ENCODE data around the gene CREB3L2. TPM values are rescaled to one million over a fixed set of nuclear protein-coding genes. Genes with fewer than 3 reads are reported as not detected.

The CREB3L2 gene
- total RNA-seq, 4 donors from 2014 or later: 7.9 to 19.1 (median 11.7) TPM

GRCh38 chr7:137953665-137954470 is 48.0 kb downstream of the CREB3L2 start:
- TF ChIP-seq CTCF (IDR thresholded peaks at IDR 0.05) (no peak), POLR2A (IDR thresholded peaks at IDR 0.05) (no peak)
- intact Hi-C loops (cut with DNase I; ENCODE audit: low total_unique reads): no loop called here
- DNase-seq (ENCODE audit: low spot score in 2 of 2): no peak
- H3K4me3 ChIP-seq (ENCODE audit: low read depth, poor library complexity, severe bottlenecking): no peak overlapping the region
- 44 to 49% methylated on average over 6 of the region's 6 CpGs for WGBS, 2 donors

DNA sequence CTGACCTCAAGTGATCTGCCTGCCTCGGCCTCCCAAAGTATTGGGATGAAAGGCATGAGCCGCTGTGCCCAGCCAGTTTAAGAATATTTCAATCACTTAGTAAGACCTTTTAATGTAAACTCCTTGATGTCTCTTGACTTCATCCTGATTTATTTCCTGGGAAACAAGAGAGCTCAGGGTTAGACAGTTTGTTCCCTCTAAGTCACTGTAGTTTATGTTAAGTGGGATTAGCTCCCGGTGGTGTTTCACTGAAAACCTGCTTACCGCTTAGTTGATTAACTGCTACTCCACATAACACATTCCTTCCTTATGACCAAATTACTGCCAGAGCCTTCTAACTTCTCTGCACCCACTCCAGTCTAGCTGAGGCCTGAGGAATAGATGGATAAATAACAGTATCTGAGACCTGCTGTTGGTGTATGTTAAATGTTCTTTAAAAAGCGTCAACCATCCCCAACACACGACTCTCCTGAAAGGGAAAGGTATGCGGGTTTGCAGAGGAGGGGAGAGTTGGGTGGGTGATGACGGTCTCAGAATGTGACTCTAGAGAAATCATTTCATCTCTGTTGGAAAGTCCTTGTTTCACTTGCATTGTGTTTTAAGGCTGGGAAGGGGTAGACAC is 48.7 kb downstream of the CREB3L2 start:
- no peak for DNase-seq (ENCODE audit: low spot score in 2 of 2)
- TF ChIP-seq POLR2A (IDR thresholded peaks at IDR 0.05) (no peak), CTCF (IDR thresholded peaks at IDR 0.05) (no peak)

GRCh38 chr7:137952426-137952805 is 49.5 kb downstream of the CREB3L2 start:
- no peak for TF ChIP-seq POLR2A (IDR thresholded peaks at IDR 0.05)
- TF ChIP-seq CTCF (IDR thresholded peaks at IDR 0.05): no peak
- 75 to 80% methylated on average over 2 of the region's 2 CpGs for WGBS, 2 donors
- intact Hi-C loops (cut with DNase I; ENCODE audit: low total_unique reads): no loop called here
- no peak for DNase-seq (ENCODE audit: low spot score in 2 of 2)
- no peak overlapping the region for H3K4me3 ChIP-seq (ENCODE audit: low read depth, poor library complexity, severe bottlenecking)

More for the DNA sequence above, 48.7 kb downstream of the CREB3L2 start:
- H3K4me3 ChIP-seq (ENCODE audit: low read depth, poor library complexity, severe bottlenecking): no peak overlapping the region
- 64 to 66% methylated on average over 8 of the region's 8 CpGs for WGBS, 2 donors
- intact Hi-C loops (cut with DNase I; ENCODE audit: low total_unique reads): no loop called here

GRCh38 chr7:137951700-137952425 is 50.0 kb downstream of the CREB3L2 start:
- WGBS, 2 donors: 92 to 94% methylated on average over 7 of the region's 7 CpGs
- no peak for DNase-seq (ENCODE audit: low spot score in 2 of 2)
- no peak overlapping the region for H3K4me3 ChIP-seq (ENCODE audit: low read depth, poor library complexity, severe bottlenecking)
- intact Hi-C loops (cut with DNase I; ENCODE audit: low total_unique reads): no loop called here
- TF ChIP-seq POLR2A (IDR thresholded peaks at IDR 0.05) (no peak), CTCF (IDR thresholded peaks at IDR 0.05) (no peak)

DNA sequence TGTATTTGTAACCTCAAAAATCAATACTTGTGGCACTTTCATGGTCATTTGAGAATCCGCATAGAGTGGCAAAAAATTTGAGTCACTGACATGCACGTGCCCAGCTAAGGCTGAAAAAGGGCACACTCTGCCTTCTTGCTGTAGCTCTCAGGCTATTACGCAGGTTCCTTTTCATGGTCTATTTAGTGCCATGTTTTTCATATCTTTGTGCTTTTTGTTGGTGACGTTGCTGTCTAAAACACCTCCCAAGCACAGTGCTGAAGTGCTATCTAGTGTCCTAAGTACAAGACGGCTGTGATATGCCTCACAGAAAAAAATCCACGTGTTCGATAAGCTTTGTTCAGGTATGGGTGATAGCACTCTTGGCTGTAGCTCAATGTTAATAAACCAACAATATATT is 50.9 kb downstream of the CREB3L2 start:
- 91 to 92% methylated on average over 7 of the region's 7 CpGs for WGBS, 2 donors
- intact Hi-C loops (cut with DNase I; ENCODE audit: low total_unique reads): no loop called here
- no peak overlapping the region for H3K4me3 ChIP-seq (ENCODE audit: low read depth, poor library complexity, severe bottlenecking)
- no peak for DNase-seq (ENCODE audit: low spot score in 2 of 2)
- no peak for TF ChIP-seq CTCF (IDR thresholded peaks at IDR 0.05)
- TF ChIP-seq POLR2A (IDR thresholded peaks at IDR 0.05): no peak

Data from lower leg skin (tissue), 4 donors.